ENCODE results near the gene AHRR.
"Not testable (repeated sequence)": the region's sequence is repeated elsewhere in the genome, so short reads cannot be mapped to it uniquely, and the experiment has no call there.

AHRR gene

DNA sequence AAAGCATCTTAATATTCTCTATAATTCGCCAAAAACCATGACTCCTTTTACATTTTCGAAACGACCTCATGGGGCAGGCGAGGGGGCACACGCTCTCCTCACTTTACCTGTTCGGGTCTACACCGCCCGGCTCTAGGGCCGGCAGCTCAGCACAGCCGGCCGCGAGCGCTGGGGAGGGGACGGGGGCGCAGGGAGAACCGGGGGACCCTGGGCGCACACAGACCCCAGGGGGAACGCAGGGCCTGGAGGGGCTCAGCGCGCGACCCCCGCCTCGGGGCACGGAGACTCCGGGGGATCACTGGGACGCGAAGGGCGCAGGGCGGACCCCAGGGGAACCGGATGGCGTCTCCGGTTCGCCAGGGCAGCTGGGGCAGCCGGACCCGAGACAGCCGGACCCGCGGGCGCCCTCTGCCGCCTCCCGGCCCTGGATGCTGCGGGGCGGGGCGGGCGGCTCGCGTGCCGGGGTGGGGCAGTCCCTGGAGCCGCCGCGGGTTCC, at the start of gene AHRR:
TSS of gene AHRR (plus strand) at position 485 of the 496 bp plus-strand sequence. CDS start 22,189 bp downstream, outside the sequence.
- DNase-seq, result no peak

DNA sequence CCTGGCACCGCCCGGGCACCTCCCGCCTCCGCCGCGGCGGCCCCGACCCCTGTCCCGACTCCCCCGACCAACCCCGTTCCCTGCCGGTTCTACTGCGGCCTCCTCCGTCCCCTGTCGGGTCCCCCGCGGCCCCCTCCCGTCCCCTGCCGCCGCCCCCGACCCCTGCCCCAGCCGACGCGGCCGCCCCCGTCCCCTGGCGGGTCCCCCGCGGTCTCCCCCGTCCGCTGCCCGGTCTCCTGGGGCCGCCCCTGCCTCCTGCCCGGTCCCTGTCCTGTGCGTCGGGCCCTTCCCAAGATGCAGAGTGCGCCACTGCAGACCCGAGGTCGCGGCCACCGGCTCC, 49.7 kb upstream of the AHRR start:
- DNase-seq, result not testable (repeated sequence)

DNA sequence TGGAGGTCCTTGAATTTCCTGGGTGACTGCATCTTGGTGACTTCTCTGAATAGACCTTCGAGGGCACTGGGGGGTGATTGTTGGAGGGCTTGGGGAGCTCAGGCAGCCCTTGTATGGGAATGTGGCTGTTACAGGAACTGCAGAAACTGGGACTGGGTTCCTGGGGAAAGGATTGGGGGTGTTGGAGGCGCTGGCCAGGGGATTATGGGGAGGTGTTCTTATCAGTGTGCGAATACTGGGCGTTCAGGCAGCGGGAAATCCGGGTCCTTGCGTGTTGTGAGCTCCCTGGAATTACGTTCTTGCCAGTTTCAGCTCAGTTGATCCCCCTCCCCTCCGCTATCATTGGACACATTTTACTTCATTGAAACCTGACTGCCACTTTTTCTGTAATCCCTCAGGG, 48.4 kb upstream of the AHRR start:
- not testable (repeated sequence) for DNase-seq

- not testable (repeated sequence) for DNase-seq
Observed at GRCh38 chr5:273491-273890, 48.0 kb upstream of the AHRR start.

DNA sequence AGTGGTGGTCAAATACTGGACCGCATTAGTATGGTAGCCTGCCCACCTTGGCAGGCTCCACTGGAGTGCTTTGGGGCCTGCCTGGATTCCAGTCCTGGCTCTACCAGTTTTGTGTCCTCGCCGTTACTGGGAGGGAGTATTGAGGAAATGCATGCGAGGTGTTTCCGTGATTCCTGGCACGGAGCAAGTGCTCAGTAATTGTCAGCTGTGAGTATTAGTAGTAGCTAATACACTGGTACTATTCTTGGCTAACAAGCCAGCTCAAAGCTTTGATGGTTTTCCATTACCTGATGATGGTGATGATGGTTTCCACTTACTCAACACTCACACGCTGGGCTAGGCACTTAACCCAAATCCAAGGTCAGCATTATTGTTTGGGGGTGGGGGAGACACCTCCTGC, 47.2 kb upstream of the AHRR start:
- DNase-seq, result not testable (repeated sequence)

- no peak for DNase-seq
Observed at GRCh38 chr5:278646-279045, 42.9 kb upstream of the AHRR start.

DNA sequence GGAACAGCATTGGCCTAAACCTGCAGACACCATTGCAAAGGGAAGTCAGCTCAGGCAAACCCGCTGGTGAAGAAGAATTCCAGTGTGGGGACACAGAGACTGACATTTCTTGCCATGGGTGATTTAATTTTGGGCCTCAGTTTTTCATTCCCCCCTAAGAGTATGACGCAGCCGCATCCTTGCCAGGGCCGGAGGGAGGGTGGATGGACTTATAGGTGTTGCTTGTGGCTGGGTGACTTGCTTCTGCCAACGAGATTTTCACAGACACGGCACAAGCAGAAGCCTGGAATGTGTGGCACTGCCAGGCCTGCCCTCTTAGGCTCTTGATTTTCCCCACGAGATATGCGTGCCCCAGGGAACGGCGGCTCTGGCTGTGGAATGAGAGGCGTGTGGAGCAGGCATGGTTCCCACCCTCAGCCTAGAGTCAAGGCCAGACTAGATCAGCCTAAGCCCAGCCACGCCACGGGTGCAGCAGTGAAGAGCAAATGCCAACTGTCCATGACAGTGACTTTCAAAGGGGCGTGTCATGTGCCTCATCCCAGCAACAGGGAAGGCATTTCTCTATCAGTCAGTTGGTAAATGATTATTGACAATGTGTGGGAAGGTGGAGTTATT, 42.4 kb upstream of the AHRR start:
- not testable (repeated sequence) for DNase-seq

- DNase-seq, result no peak
Observed at GRCh38 chr5:285991-286557, 35.4 kb upstream of the AHRR start.

DNA sequence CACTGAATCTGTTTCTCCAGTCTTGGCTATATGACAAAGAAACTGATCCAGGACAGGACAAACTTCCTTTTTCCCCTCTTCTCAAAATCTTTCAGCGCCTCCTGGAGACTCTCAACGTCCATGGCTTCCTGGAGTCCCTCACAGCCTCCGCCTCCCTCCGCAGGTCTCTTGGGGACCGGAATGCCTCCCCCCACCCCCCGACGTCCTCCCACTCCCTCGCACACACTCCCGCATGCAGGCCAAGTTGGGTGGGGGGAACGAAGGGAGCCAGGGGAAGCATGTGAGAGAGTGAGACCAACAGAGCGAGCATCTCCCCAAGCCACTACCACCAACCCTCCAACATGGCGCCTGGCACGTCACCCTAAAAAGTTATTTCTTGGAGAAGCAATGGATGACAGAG, 31.3 kb upstream of the AHRR start:
- DNase-seq, result not testable (repeated sequence)

DNA sequence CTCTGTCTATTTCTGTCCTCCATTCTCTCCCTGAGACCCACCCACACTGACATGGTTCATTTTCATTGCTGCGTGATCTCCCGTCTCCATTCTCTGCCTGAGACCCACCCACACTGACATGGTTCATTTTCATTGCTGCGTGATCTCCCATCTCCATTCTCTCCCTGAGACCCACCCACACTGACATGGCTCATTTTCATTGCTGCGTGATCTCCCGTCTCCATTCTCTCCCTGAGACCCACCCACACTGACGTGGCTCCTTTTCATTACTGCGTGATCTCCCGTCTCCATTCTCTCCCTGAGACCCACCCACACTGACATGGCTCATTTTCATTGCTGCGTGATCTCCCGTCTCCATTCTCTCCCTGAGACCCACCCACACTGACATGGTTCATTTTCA, 30.2 kb upstream of the AHRR start:
- not testable (repeated sequence) for DNase-seq

- DNase-seq, result not testable (repeated sequence)
Observed at GRCh38 chr5:294788-295187, 26.7 kb upstream of the AHRR start.

DNA sequence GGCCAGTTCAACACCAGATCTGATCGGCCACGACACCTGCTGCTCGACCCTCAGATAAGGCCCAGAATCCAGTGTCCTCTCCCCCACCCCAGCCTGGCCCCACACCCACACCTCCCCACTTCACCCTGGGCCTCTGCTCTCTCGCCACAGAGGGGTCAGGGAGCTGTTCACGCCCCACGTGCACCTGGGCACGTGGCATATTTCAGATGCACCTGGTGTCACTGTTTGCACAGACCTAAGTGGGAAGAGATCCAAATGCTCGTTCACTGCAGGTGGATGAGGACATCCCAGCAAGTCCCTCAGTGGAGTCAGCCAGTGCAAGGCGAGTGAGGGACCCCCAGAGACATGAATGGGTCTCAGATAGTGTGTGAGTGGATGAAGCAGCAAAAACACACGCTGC, 25.3 kb upstream of the AHRR start:
- DNase-seq, result not testable (repeated sequence)

- not testable (repeated sequence) for DNase-seq
Observed at GRCh38 chr5:296954-297353, 24.6 kb upstream of the AHRR start.

- DNase-seq, result not testable (repeated sequence)
Observed at GRCh38 chr5:297448-297847, 24.1 kb upstream of the AHRR start.

DNA sequence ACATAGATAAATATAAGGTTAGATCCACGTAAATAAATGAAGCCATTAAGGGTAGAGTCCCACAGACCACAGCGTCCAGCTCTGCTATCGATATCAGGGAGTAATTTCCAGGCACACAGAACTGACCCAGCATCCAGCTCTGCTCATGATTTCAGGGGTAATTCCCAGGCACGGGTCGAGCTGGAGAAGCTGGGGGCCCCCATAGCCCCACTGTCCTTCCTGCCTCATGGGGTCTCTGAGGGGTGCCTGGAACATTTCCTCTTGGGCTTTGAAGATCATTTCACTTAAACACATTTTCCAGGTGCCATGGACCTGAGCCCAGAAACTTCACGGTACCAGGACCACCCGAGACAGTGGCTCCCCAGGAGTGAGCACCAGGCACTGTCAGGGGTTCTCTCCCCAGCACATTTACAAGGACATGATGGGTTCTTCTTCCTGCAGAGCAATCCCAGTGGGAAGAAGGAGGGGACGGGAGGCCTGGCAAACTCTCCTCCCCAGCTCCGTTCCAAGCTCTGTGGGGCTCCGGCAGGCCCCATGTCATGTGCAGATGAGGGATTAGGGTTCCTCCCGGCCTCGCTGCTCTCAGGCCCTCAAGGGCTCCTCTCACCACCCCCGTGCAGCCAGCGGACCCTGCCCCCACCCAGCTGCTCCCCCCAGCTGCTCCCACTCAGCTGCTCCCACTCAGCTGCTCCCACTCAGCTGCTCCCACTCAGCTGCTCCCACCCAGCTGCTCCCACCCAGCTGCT, 23.4 kb upstream of the AHRR start:
- not testable (repeated sequence) for DNase-seq

- DNase-seq, result no peak
Observed at GRCh38 chr5:298737-299125, 22.8 kb upstream of the AHRR start.

GRCh38 chr5:299921-300320, 21.6 kb upstream of the AHRR start:
- DNase-seq, result not testable (repeated sequence)

GRCh38 chr5:300691-301435, 20.7 kb upstream of the AHRR start:
- DNase-seq, result not testable (repeated sequence)

- DNase-seq, result not testable (repeated sequence)
Observed at GRCh38 chr5:302416-302815, 19.1 kb upstream of the AHRR start.

GRCh38 chr5:302966-303365, 18.5 kb upstream of the AHRR start:
- DNase-seq, result no peak

DNA sequence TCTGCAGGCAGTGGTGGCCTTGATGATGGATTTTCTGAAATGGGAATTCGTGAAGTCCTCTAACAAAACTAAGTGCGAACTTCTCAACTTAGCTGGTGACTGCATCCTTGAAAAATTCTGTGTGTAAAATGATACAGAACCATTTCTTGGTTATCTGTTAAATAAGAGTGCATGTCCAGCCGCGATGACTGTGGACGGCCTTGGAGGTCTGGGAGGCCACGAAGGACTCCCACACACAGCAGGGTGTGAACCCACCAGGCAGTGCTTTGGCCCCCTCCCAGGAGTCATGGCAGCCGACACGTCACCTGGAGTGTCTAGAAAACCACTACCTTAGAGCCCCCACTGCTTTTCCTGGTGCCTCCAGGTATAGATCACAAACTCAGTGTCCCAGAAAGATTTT, 17.8 kb upstream of the AHRR start:
- not testable (repeated sequence) for DNase-seq

- DNase-seq, result no peak
Observed at GRCh38 chr5:305050-305449, 16.5 kb upstream of the AHRR start.

- DNase-seq, result no peak
Observed at GRCh38 chr5:305459-305858, 16.1 kb upstream of the AHRR start.
